HK-2 (cell line): Measurements from ENCODE around the gene ADAT3.
"Not testable (repeated sequence)": the region's sequence is repeated elsewhere in the genome, so short reads cannot be mapped to it uniquely, and the experiment has no call there.

Source experiments
- DNase-seq: peaks from one replicate; pipeline ENCODE4 v3.0.0-alpha.2; 2018; ENCODE audit not compliant: unreplicated experiment

The ADAT3 gene

DNA sequence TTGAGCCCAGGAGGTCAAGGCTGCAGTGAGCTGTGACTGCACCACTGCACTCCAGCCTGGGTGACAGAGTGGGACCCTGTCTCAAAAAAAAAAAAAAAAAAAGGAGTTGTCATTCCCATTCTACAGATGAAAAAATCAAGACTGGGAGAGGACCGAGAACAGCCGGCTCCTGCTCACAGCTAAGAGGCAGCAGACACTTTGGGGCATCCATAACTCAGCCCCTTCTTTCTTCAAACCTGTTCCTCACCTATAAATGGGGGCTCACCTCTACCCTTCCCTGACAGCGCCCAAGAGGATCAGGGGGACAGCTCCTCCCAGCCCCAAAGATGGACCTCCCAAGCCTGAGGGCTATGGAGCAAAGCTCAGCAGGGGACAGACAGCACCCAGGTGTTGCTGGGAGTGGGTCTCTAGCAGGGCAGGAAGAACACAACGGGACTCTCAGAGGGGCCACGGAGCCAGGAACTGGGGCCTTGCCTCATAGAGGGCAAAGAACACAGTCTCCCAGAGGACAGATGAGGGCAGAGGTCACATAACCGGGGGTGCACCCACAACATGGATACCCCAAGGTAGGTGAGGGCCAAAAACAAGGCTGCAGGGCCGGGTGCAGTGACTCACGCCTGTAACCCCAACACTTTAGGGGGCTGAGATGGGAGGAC is 38.4 kb upstream of the ADAT3 start:
- no peak for DNase-seq

DNA sequence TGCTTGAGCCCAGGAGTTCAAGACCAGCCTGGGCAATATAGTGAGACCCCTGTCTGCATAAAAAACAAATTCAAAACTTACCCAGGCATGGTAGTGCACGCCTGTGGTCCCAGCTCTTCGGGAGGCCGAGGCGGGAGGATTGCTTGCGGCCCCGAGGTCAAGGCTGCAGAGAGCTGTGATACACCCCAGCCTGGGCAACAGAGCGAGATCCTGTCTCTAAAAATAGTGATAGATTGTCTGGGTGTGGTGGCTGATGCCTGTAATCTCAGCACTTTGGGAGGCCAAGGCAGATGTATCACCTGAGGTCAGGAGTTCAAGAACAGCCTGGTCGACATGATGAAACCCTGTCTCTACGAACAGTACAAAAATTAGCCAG is 37.9 kb upstream of the ADAT3 start:
- DNase-seq: no peak

DNA sequence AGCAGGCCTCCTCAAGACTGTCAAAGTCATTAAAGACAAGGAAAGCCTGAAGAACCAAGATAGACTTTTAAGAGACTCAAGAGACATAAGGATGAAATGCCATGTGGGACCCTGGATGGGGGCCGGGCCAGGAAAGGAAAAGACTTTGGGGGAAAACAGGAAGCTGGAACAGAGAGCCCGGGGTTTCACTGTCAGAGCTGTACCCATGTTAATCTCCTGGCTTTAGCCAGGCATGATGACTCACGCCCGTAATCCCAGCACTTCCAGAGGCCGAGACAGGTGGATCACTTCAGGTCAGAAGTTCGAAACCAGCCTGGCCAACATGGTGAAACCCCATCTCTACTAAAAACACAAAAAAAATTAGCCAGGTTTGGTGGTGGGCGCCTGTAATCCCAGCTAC is 36.2 kb upstream of the ADAT3 start:
- DNase-seq: no peak

DNA sequence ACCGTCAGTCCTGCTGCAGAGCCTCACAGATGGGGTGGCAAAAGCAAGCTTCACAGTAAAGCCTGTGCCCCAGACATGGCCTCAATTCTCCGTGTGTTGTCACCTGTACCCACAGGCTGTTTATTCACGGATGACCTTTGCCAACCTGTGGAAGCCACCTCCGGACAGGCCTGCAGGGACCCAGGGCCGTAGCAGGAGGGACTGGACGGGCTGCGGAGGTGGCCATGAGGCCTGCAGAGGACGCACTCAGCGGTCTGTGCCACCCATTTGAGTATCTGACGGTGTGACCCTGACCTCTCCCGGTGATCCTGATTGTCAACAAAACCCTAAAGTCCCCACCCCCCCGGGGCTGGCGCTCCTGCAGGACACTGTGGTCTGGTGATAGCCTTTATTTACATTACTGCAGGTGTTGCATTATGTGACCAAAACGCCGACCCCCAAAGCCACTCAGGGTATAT is 34.0 kb upstream of the ADAT3 start:
- no peak for DNase-seq

DNA sequence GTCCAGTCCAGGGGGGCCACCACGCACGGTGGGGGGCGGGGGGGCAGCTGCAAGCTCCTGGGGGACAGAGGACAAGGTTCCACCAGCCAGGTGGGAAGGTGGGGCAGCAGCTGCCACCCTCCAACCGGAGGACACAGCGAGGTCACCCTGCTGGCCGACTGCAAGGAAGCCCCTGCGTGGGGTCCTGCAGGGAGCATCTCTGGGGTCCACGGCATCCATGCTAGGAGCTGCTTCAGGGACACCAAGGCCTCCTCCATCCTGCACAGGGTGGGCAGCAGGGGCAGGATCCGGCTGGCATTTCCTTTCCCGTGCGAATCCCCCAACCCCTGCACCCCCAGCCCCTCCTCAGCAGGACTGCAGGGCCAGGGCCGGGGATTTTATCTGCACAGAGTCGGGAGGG is 33.6 kb upstream of the ADAT3 start:
- no peak for DNase-seq

DNA sequence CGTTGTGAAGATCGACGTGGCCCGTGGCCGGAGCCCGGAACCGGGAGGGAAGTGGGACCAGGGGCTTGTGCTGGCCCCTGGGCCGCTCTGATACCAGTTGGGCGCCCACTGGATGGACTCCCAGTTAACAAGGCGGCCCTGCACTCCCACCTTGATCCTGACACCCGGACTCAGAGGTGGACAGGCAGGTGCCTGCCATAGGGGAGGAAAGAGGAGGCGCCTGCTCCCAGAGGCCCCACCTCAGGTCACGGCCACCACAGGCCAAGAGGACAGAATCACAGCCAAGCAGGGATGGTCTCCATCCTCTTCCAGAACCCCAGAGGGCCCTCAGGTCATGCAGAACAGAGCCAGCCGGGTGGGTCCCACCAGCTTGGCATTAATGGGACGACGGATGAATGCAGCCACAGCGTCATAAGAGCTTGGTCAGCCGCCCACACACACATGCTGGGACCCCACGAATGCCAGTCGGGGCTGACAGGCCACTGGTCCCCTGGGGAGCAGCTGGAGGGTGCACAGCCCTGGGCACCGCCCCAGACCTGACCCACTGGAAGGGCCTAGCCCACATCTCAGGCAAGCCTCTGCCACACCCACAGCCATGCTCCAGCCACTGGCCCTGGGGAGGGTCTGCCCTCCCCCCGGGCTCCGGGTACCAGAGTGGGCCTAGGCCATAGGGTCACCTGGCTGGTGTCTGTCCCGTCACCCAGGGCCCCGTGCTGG is 32.2 kb upstream of the ADAT3 start:
- no peak for DNase-seq

DNA sequence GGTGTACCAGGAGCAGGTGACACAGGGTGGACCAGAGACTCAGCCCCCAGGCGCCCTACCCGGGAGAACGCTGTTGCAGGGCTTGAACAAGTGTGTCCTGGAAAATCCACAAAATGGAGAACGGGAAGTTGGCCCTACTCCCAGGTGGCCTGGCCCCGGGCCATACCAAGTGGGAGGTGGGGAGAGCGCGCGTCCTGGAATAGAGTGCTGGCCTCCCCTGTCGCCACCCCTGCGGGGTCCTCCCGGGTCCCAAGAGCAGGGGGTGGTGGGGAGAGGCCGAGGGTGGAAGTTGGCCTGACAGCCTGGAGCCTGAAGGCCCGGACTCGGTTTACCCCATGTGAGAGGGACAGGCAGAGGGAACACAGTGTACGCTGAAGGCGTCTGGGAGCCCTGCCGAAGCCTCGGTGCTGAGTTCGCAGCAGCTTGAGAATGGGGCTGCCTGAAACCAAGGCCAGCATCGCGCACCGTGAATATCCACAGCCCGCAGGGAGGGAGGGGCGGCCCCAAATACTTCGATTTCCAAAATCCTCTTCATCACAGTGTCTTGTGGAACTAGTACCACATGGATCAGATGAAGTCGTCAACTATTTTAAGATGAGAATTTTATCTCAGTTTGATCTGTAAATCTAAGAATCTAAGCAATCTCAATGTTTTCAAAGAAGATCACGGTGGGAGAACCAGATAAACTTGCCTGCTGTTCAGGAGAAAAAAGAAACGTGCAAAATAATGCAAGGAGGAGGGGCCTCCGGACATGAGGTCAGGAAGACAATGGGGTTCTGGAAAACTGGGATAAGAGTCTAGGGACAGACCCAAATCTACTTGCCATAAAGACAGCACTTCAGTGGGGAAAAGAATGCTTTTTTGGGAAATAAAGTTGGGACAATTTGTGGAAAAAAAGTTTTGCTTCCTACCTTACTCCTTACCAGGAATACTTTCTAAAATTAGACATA is 31.4 kb upstream of the ADAT3 start:
- DNase-seq: no peak

DNA sequence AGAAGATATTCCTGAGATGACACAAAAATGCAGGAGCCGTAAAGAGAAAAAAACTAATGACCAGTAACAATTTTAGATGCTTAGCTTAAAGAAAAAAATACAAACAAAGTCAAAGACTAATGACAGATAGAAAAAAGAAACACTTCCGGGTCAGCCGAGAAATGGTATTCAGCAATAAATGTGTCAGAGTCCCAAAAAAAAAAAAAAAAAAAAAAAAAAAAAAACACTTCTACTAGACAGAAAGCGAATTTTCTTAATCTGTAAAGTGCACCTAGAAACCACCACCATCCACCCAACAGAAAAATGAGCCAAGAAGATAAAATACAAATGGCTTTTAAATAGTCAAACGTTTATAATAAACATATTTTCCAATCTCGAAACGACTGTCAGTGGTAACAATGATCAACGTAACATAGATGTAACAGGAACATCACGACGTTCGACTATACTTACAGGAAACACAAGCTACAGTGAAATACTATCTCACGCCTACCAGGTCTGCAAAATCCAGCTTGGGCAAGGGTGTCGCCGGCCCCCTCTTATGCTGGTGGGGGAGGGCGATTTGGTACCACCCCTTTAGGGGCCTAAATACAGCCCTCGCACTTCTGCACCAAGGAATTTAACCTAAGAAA is 30.5 kb upstream of the ADAT3 start:
- DNase-seq: no peak

DNA sequence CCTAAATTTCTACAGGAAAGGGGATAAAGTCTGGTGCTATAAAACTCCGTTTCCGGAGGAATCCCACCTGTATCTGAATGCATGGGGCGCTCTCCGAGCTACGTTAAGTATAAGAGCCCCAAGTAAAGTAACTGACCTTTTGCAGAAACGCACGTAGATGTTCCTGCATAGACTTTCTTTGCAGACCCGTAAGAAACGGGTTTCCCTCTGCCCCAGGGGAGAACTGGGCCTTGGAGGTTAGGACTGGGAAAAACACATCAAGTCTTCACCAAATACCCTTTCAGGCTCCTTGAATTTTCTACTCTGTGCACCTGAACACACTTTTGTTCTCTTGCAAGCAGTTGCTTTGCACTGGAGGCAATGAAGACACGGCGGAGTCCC is 29.9 kb upstream of the ADAT3 start:
- not testable (repeated sequence) for DNase-seq

DNA sequence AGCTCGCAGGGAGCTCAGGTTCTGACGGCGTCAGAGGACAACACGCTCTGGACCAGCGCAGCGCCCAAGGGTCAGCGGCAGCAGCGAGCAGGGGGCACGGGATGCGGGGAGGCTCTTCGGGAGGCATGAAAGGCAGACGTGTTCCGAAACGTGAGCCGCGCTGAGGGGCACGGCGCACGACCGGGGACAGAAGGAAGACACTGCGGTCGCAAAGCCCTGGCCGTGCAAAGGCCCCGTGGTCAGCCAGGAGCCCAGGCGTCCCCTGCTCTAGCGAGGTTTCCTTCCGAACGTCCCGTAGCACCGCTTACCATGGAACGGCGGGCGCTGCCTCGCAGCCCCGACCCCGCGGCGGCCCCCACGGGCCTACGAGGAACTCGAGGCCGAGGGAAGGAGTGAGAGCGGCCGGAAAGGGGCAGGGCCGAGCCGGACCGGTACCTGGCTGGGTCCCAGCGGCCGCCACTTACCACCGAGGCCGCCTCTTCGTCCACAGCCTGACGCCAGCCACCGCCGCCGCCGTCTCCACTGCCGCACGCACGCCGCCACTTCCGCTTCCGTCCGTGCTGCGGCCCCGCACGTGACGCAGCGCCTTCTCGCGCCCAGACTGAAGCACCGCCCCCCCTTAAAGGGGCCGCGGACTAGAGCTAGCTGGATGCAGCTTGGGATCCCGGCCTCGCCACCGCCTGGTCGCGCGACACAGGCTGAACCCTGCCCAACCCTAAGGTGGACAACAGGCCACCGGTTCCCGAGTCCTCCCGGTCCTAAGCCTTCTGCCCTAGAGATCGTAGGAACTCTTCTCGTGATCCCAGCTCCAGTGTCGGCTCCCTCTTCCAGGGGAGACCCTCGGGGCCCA is 29.3 kb upstream of the ADAT3 start:
- DNase-seq: peak; percentile 85

DNA sequence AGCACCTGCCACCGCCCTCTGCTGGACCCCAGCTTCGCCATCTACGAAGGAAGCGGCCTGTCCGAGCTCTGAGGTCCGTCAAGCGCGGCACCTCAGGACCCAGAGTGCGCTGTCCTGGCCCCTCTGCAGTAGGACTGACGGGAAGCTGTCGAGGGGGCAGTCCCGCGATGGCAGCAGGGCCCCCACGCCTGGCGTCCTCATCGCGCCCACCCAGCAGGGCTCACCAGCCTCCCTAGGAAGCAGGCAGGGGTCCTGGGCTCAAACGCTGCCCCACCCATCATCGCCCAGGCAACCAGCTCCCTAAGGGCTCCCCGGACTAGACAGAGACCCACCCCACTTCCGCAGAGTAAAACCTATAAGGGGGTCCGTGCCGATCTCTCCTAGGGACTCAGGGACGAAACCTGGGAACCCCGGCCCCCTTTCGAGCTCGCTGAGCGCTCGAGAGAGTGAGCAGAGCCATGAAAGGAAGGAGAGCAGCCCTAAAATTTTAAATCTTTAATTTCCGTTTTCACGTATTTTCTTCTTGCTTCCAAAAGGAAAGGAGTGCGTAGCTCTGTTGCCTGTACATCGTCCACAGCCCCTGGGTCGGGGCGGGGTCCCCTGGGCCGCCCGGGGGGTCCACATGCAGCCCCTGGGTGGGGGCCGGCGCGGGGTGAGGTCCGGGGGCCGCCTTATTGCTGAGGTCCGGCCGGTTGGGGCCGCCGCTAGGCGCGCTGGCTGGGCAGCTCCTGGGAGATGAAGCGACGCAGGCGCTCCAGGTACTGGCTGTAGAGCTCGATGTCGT is 28.5 kb upstream of the ADAT3 start:
- not testable (repeated sequence) for DNase-seq

DNA sequence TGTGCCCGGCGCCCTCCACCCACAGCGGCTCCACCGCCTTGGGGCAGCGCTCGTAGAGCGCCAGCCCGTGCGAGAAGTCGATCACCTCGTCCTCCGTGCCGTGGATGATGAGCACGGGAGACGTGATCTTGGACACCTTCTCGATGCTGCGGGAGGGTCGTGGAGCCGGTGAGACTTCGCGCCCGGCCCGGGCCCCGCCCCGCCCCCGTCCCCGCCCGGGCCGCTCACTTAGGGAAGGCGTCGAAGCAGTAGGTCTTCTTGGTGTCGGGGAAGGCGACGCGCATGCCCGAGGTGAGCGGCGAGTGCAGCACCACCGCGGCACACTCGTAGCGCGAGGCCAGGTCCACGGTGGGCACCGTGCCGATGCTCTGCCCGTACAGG is 27.9 kb upstream of the ADAT3 start:
- not testable (repeated sequence) for DNase-seq

DNA sequence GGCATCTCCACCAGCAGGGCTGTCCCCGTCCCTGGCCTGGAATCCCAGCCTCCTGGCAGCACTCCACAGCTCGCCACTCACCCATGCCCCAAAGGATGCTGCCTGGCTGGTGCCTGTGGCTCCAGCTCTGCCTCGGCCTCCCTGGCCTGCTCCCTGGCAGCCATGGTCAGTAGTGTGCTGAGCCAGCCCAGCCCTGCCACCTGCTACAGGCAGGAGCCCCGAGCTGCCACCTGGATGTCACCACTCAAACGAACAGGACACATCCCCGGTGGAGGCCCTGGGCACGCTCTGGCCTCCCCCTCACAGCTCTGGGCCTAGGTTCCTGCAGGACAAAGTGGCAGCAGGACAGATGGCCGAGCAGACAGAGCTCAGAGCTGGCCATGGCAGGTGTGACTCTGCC is 26.6 kb upstream of the ADAT3 start:
- DNase-seq: not testable (repeated sequence)

DNA sequence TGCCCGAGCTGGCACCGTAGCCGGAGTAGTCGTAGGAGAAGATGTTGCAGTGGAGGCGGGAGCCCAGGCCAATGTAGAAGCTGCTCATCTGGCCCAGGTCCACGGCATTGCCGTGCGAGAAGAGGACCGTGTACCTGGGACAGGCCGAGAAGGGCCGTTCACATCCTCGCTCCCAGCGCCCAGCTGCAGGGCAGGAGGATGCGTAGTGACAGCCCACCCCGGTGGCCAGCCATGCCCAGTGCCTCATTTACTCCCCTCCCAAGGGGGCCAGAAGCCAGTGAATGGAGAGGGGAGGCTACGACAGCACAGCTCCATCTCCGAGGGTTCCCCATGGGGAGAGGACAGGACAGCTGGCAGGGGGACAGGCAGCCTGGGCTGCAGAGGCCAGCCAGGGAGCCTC is 25.2 kb upstream of the ADAT3 start:
- not testable (repeated sequence) for DNase-seq

DNA sequence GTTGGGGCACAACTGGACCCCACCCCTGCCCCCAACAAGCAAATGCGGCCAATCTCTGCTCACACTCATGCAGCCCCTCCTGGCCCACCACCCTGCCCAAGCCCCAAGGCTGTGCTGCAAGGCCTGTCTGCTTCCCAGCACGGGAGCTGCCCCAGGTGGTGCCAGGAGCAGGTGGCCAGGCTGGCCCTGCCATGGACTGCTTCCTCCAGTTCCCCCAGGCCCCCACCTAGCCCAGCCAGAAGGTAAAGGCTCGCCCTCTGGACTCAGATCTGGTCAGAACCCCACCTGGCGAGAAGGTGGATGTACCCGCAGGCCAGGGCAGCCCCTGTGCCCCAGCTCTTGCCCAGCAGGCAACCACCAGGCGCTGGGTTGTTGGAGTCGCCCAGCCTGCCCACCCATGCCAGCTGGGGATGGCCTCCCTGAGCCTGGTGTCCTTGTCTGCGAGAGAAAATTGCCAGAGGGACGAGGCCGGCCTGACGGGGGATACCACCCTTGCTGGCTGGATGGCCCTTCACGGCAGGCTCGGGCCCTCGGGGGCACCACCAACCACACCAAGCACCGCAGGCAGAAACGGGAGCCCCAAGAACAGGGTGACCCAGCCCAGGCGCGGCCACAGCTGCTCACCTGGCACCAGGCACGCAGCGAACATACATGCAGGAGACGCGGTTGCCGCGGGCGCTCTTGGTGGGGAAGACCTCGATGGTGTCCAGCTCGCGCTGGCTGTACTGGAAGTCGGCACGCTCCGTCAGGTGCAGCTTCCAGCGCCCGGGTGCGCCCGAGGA is 24.4 kb upstream of the ADAT3 start:
- DNase-seq: no peak

DNA sequence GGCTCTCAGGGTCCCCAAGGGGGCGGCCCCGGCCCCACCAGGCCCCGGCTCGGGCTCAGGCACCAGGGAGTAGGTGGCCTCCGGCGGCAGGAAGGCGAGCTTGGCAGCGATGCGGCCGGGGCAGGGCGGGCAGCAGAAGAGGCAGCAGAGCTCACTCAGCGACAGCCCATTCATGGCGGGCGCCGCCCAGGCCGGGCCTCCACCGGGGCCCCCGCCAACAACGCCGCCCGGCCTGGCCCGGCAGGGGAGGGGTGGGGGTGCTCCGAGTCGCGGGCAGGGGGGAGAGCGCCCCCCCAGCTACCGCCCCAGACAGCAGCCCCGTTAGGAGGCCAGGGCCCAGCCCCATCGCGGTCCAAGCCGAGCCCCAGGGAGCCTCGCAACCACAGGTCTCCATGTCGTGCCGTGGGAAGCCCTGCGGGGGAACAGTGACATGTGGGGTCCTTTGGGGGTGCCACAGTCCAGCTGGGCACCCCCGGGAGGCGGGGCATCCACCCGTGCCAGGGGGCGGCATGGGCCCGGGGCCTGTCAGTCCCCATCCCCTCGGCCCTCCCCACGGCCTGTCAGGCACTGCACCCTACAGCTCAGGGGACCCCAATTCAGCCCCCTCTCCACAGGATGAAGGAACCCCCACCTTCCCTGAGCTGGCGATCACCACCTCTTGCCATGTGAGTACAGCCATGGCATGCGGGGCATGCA is 23.7 kb upstream of the ADAT3 start:
- DNase-seq: not testable (repeated sequence)

DNA sequence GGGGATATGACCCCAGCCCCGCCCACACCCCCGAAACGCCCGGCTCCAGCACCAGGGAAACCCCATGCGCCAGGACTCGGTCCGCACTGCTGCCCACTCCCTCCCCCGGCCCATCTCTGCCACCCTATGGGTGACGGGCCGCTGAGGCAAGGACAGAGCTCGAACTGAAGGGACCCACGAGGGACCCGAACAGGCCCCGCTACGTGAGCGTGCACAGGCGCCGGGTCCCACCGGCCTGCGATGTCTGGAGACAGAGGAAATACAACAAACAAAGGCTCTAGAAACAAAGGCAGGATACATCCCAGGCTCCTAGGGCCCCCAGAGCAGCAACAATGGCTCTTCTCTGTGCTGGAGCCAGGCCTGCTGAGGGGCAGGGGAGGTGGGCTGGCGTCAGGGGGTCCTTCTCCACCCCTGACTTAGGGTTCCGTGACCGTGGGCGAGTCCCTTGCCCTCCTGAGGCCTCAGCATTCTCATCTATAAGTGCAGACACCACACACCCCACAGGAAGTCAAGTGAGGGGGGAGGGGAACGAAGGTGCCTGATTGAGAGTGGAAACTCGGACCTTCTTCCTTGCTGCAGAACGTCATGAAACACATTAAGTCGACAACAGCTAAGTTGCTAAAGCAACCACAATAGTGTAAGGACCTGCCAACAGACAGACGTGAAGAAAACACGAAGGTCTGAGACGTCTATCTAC is 23.0 kb upstream of the ADAT3 start:
- no peak for DNase-seq
